Eye (tissue), 1 donor: ENCODE data around the gene NELFCD.
"Not testable (repeated sequence)": the region's sequence is repeated elsewhere in the genome, so short reads cannot be mapped to it uniquely, and the experiment has no call there.

Source experiments
- DNase-seq: peaks from one replicate; pipeline ENCODE4 v3.0.0-alpha.2; 2015

Gene NELFCD, protein sequence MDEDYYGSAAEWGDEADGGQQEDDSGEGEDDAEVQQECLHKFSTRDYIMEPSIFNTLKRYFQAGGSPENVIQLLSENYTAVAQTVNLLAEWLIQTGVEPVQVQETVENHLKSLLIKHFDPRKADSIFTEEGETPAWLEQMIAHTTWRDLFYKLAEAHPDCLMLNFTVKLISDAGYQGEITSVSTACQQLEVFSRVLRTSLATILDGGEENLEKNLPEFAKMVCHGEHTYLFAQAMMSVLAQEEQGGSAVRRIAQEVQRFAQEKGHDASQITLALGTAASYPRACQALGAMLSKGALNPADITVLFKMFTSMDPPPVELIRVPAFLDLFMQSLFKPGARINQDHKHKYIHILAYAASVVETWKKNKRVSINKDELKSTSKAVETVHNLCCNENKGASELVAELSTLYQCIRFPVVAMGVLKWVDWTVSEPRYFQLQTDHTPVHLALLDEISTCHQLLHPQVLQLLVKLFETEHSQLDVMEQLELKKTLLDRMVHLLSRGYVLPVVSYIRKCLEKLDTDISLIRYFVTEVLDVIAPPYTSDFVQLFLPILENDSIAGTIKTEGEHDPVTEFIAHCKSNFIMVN

GRCh38 chr20:58980711-58981627, at the start of gene NELFCD:
TSS of gene NELFCD (plus strand) at chr20:58981256. CDS start at chr20:58981310, 54 bp downstream.
- DNase-seq = peak; percentile 96

GRCh38 chr20:58932170-58932569, 48.9 kb upstream of the NELFCD start:
- no peak for DNase-seq

GRCh38 chr20:58938078-58938477, 43.0 kb upstream of the NELFCD start:
- DNase-seq = no peak

DNA sequence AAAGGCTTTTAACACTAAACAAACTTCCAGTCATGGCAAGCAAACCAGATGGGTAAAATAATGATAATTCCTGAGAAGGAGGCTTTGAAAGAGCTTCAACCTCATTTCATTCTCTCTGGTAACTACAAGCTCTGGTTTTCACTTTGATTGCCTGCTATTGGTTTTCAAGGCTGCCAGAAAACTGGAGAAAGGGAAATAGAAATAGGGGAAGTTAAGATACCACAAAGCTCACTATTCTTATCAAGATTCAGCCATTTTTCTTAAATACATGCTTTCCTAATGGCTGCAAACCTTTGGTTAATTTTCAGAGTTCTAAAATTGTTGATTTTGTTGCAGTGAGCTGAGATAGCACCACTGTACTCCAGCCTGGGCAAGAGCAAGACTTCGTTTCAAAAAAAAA, 42.5 kb upstream of the NELFCD start:
- no peak for DNase-seq

GRCh38 chr20:58941471-58941870, 39.6 kb upstream of the NELFCD start:
- no peak for DNase-seq

DNA sequence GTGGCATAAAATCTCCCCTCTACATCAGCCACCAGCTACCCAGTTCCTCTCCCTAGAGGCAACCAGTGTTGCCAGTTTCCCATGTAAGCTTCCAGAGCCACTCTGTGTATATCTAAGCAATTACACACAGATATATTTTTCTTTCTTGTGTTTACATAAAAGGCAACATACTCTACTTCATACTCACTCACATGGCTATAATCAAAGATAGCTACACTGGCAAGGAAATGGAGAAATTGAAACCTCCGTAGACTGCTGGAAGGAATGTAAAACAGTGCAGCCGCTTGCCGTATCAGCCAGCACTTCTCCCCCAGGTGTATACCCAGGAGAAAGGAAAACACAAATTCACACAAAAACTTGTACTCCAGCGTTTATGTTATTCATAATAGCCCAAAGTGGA, 38.5 kb upstream of the NELFCD start:
- DNase-seq = no peak

DNA sequence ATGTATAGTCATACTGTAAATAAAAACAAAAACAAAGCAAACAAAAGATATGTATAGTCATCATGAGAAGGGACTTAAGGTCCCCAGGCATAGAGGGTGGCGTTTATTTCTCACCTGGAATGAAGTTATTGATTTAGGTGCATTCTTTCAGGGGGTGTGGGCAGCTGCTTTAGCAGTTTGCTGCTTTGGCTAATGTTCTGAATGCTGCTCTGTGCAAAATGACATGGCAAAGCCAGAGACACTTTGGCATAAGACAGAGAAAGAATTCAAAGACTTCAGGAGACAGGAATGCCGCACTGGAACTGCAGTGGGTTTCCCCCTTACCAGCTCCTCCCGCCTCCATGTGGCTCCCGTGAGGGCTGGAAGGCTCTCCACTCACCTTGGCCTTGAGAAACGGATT, 36.4 kb upstream of the NELFCD start:
- no peak for DNase-seq

DNA sequence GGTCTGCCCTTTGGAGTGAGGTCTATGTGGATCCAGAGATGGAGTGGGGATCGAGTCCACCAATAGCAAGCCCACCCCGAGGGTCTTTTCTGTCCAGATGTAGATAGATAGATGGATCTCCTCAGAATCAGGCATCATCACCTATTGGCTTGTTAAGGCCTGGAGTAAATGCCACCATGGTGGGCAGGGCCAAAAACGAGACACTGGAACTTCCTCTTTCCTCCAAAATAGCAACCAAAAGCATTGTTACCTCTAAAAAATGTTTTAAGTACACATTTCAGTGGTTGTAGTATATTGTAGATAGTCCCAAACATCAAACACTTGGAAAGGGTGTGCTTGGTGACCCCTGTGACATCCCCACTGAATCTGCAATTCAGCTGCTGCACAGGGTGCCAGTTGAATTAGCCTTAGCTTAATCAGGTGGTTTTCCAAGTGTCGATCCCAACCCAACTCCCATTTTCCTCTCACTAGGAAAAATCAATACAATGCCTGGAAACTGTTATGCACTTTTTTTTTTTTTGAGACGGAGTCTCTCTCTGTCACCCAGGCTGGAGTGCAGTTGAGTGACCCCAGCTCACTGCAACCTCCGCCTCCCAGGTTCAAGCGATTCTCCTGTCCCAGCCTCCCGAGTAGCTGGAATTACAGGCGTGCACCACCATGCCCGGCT, 35.0 kb upstream of the NELFCD start:
- DNase-seq = no peak

- not testable (repeated sequence) for DNase-seq
Measured at GRCh38 chr20:58947797-58948388, 33.2 kb upstream of the NELFCD start.

DNA sequence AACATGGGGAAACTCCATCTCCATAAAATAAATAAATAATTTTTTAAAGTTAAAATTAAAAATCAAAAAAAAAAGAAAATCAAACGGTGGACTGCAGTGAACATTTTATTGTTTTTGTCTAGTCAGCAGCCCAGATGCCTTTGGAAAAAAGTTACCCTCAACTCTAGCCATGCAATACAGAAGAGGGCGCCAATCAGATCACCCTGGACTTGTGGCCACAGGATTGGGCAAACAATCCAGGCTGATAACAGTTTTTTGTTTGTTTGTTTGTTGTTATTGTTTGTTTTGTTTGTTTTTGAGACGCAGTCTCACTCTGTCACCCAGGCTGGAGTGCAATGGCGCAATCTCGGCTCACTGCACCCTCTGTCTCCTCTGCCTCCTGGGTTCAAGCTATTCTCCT, 30.5 kb upstream of the NELFCD start:
- DNase-seq = no peak

GRCh38 chr20:58953050-58953449, 28.0 kb upstream of the NELFCD start:
- DNase-seq = no peak

DNA sequence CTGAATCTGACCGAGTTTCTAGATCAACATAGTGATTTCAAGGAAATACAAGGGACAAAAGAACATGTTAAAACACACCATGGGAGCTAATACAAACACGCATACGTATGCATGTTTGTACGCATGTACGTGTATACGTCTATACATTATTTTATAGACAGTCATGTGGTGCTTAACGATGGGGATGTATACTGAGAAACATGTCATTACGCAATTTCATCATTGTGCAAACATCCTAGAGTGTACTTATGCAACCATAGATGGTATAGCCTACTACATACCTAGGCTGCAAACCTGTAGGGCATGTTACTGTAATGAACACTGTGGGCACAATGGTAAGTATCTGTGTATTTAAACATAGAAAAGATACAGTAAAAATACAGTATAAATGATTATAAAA, 25.0 kb upstream of the NELFCD start:
- no peak for DNase-seq

GRCh38 chr20:58959652-58960051, 21.4 kb upstream of the NELFCD start:
- DNase-seq = no peak

GRCh38 chr20:58963060-58963584, 17.9 kb upstream of the NELFCD start:
- no peak for DNase-seq

DNA sequence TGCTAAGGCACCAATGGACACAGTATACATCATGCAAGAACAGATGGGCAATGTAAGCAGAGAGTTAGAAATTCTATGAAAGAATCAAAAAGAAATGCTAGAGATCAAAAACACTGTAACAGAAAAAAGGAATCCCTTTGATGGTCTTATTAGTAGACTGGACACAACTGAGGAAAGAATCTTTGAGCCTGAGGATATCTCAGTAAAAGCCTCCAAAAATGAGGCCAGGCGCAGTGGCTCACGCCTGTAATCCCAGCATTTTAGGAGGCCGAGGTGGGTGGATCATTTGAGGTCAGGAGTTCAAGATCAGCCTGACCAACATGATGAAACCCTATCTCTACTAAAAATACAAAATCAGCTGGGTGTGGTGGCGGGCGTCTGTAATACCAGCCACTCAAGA, 17.1 kb upstream of the NELFCD start:
- DNase-seq = not testable (repeated sequence)

GRCh38 chr20:58965270-58966064, 15.6 kb upstream of the NELFCD start:
- DNase-seq = no peak

DNA sequence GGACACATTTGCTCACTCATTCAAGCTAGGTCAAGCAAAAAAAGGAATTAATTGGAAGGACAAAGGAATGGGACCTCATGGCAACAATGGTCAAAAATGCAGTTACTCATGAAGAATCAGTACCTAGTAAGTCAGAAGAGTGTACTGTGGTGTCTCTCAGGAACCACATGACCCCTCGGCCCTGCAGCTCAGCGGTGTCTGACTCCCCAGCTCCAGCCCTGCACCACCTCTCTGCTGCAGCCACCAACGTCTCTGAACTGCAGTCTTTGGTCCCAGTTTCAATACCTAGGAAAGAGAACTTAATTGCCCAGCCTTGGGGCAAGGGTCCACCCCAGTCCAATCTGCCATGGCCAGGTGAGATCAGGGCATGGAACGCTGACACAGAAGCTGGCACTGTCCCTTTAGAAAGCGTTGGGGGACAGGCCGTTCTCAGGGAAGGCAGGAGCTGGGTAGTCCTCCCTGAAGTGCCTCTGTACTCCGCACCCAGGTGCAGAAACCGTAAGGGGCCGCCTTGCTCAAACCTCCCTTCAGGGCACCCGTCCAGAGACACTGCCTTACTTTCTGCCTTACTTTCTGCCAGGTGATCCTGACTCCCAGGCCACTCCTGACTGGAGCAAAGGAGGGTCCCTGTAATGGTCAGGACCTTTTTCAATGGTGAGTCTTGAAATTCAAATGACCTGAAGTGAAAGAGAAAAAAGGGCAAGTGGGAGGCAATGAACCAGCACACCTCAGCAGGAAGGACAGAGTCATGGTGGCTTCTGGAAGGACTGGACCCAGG, 13.2 kb upstream of the NELFCD start:
- DNase-seq = no peak

- no peak for DNase-seq
Measured at GRCh38 chr20:58969439-58969838, 11.6 kb upstream of the NELFCD start.

GRCh38 chr20:58970146-58970545, 10.9 kb upstream of the NELFCD start:
- no peak for DNase-seq

- no peak for DNase-seq
Measured at GRCh38 chr20:58971429-58971828, 9.6 kb upstream of the NELFCD start.

- DNase-seq = no peak
Measured at GRCh38 chr20:58973179-58973578, 7.9 kb upstream of the NELFCD start.
